Adrenal gland (tissue), 5 donors: ENCODE results near the gene ZNF212.

ENCODE experiments used
- POLR2A ChIP-seq, 2 donors: fragments of 450-650 bp; IDR thresholded peaks; one replicate each; pipeline ENCODE4 v1.6.1; 2017; ENCODE audit warnings: antibody characterized with exemption in 2 of 2, mild to moderate bottlenecking in 2 of 2, moderate library complexity in 1 of 2
- TF ChIP-seq, protein P1 (sequence below), 6 experiments: fragments of 450-650 bp in 4 of 6; fragments of 200-600 bp in 2 of 6; sonication (generic) in 1 of 6; IDR thresholded peaks; 1 replicate in 5 of 6; 2 replicates in 1 of 6; pipeline versions ENCODE4 v1.5.1 to v1.8.0; 2016 to 2021; ENCODE audit warnings: antibody characterized with exemption in 6 of 6, mild to moderate bottlenecking in 2 of 6, moderate library complexity in 1 of 6
- donor health status: DM: no; HTN: no; CAD: no.

DNA sequence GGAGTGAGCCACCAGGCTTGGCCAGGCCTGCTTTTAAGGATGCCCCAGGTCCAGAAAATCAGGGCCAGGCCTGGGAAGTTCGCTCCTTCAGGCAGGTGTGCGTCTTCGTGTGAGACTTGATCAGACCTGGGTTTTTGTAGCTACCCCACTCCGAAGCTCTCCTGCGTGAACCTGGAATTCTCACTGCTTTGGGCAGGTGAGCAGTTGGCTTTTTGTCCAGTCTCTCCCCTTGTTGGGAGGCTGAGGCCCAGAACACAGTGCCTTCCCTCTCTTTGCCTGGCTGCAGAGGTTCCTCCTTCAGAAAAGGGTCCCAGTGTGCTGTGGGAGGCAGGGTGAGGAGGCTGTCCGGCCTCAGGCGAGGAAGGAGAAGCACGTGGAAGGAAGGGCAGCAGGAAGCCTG, 49.8 kb downstream of the ZNF212 start:
- TF ChIP-seq POLR2A (IDR thresholded peaks at IDR 0.05): no peak
- TF ChIP-seq, protein P1, sequence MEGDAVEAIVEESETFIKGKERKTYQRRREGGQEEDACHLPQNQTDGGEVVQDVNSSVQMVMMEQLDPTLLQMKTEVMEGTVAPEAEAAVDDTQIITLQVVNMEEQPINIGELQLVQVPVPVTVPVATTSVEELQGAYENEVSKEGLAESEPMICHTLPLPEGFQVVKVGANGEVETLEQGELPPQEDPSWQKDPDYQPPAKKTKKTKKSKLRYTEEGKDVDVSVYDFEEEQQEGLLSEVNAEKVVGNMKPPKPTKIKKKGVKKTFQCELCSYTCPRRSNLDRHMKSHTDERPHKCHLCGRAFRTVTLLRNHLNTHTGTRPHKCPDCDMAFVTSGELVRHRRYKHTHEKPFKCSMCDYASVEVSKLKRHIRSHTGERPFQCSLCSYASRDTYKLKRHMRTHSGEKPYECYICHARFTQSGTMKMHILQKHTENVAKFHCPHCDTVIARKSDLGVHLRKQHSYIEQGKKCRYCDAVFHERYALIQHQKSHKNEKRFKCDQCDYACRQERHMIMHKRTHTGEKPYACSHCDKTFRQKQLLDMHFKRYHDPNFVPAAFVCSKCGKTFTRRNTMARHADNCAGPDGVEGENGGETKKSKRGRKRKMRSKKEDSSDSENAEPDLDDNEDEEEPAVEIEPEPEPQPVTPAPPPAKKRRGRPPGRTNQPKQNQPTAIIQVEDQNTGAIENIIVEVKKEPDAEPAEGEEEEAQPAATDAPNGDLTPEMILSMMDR (IDR thresholded peaks at IDR 0.05): no peak
